M059J (cell line): Measurements from ENCODE around the gene SLIT3. TPM values are rescaled to one million over a fixed set of nuclear protein-coding genes. Genes with fewer than 3 reads are reported as not detected.

Source experiments
- DNase-seq: peaks from one replicate; pipeline ENCODE4 v3.0.0-alpha.2; 2012; ENCODE audit warnings: low read depth
- total RNA-seq: library from RNA; depleted of rRNA; stranded (reverse); fragments of >200 nt; shearing (Covaris generic); gene quantifications from 2 replicates; pipeline ENCODE4 v1.2.3, GENCODE V29; 2014

The SLIT3 gene
- total RNA-seq, 1 experiment from 2014 or later = 0.17 TPM

- no peak for DNase-seq
Measured at GRCh38 chr5:168890816-168891812, 409.8 kb downstream of the SLIT3 start.

- no peak for DNase-seq
Measured at GRCh38 chr5:168889039-168889438, 411.9 kb downstream of the SLIT3 start.

GRCh38 chr5:168887931-168888330 is 413.0 kb downstream of the SLIT3 start:
- no peak for DNase-seq

- DNase-seq = no peak
Measured at GRCh38 chr5:168886157-168886556, 414.8 kb downstream of the SLIT3 start.

DNA sequence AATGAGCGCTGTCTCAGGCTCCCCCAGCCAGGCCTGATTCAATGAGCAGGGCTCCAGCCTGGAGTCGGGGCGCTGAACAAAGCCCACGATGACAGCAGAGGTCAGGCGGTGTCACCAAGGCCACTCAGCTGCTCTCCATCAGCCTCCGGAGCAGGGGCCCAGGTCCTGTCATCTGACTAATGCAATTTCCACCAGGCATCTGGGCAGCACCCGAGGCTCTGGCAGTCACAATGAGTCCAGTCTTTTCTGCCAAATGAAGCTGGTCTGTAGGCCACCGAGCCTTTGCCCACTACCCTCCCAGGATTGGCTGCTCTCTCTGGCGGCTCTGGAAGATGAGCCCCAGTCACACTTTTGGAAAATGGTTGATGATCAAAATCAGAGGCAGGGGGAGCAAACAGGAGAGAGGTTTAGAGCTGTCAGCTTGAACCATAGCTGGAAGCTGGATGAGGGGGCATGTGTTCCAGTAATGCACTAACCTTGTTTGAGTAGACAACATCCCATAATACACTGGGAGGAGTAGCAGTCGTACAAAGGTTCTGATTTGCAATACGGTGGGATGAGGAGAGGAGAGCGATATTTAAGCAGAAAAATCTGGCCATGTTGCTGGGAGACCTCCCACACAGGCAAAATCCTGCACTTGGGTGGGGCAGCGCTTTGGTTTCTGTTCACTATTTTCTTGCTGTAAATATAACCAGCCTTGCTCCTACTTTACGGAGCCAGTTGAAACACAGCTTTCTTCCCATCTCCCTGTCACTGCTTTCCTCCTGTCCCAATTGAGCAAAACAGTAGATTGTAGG is 415.4 kb downstream of the SLIT3 start:
- DNase-seq = no peak

GRCh38 chr5:168883991-168884390 is 416.9 kb downstream of the SLIT3 start:
- DNase-seq = no peak

- no peak for DNase-seq
Measured at GRCh38 chr5:168883281-168883741, 417.6 kb downstream of the SLIT3 start.

GRCh38 chr5:168882283-168882682 is 418.7 kb downstream of the SLIT3 start:
- no peak for DNase-seq

DNA sequence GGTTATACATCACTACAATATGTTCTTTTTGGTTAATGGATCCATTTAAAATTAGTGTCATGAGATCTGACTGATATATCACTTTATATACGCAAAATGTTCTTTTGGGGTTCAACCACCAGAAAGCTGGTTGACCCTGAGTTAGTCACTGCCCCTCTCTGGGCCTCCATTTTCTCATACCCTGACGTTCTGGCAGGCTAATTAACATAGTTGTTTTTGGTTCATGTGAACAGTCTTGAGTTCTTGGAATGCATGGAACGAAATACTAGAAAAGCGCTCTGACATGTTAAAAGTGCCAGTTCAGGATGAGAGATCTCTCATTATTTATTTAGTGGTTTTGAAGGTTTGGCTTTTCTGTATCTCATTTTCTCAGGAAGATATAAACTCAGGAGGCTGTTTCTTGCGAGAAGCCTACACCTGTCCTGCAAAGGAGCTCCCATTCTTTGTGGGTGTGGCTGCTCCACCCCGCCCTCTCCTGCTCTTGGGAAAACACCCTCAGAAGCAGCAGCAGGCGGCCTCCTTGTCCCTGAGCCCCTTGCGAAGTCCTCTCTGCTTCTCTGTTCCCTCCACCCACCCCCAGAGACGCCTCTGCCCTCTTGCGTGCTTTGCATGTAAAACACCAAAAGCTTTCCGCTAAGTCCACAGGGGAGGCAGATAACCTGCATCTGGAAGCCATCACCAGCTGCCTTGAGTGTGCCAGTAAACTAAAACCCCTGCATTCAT is 419.4 kb downstream of the SLIT3 start:
- DNase-seq = no peak

GRCh38 chr5:168879929-168880328 is 421.0 kb downstream of the SLIT3 start:
- DNase-seq = no peak

DNA sequence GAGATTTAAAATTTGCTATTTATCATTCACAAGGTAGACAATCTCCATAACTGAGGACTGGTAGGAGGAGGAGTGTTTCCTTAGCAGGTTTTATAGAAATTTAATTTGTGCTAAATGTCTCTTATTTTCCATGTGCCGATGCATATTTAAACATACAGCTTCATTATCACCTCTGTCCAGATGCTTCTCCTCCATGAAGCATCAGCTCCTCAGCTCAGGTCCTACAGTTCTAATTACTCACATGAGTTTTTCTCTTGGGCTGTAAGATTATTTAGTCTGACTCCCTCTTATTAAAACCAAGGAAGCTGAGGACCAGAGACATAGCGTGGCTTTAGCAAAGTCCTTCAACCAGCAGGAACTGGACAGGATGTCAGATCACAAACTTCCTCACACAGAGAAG is 421.6 kb downstream of the SLIT3 start:
- no peak for DNase-seq

- no peak for DNase-seq
Measured at GRCh38 chr5:168878135-168878745, 422.7 kb downstream of the SLIT3 start.

GRCh38 chr5:168877132-168877892 is 423.6 kb downstream of the SLIT3 start:
- DNase-seq = no peak

GRCh38 chr5:168876419-168876818 is 424.5 kb downstream of the SLIT3 start:
- DNase-seq = no peak

DNA sequence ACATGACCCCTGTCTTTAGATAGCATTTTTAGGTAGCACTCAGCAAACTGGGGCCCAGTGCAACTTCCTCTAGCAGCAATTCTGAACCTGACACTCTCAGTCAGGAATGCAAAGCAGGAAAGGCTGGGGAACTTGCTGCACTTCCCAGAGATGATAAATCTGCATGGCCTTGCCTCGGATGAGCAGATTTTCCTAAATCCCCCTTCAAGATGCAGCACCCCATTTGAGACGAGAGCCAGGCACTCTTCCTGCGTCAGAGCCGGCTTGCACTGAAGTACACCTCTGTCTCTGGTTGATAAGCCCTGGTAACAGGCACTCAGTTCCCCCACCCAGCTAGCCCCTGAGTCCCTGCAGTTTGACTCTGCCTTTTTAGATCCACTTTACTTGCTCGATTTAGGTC is 425.1 kb downstream of the SLIT3 start:
- DNase-seq = no peak

DNA sequence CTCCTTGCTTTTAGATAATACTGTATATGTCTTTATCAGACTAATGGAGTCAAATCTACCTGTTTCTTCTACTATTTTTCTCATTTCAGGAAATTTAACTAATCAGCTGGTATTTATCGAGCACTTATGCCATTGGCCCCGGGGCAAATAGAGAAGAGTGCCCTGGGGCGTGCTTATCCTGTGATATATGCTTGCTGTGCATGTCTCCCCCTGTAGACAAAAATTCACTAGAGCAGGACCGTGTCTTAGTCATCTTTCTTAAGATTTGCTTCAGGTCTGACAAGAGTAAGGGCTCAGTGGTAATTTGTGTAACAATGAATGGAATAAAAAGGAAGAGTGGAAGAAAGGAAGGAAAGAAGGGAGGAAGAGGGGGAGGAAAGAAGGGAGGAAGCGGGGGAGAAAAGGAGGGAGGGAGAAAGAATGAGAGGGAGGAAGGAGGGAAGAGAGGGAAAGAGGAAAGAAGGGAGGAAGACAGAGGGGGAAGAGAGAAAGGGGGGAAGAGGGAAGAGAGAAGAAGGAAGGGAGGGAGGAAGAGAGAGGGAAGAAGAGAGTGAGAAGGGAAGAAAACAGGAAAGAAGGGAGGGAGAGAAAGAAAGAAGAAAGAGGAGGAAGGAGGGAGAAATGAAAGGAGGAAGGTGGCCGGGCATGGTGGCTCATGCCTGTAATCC is 426.1 kb downstream of the SLIT3 start:
- no peak for DNase-seq

GRCh38 chr5:168872246-168872645 is 428.7 kb downstream of the SLIT3 start:
- DNase-seq = no peak

DNA sequence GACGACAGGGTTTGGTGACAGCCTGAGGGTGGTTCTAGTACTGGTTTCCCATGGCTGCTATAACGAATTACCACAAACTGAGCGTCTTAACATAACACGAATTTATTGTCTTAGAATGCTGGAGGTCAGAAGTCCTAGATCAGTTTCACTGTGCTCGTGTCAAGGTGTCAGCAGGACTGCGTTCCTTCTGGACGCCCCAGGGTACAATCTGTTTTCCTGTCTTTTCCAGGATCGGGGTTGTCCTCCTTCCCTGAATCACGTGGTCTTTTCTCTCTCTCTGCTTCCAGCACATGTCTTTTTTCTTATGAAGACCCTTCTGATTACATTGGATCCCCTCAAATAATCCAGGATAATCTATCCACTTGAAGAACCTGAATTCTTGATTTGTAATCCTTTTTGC is 430.0 kb downstream of the SLIT3 start:
- no peak for DNase-seq

GRCh38 chr5:168869615-168870227 is 431.2 kb downstream of the SLIT3 start:
- no peak for DNase-seq

DNA sequence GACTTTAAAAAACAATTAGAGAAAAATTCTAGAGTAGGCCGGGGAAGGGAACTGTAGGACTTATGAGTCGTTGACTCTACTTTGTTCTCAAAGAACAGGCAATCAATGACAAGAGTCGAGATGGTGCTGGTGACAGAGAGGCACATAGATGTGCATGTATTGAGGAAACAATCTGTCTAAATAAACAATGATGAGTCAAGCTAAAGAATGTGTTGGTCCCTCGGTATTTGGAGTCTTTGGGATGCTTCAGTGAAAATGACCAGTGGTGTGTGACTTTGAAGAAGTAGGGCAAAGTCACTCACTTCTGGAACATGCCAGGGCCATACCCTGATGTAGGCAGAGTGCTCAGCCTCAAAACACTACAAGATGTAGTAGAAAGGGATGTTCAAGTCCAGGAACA is 433.7 kb downstream of the SLIT3 start:
- no peak for DNase-seq
